ENCODE data around the gene ZNF35. TPM values are rescaled to one million over a fixed set of nuclear protein-coding genes. Genes with fewer than 3 reads are reported as not detected.

ZNF35 gene
- 3.6 and 8.3 TPM in 2 replicates for total RNA-seq

GRCh38 chr3:44648564-44649229 is at the start of gene ZNF35:
Gene ZNF35, plus strand, starts transcription at chr3:44648732. Its CDS starts 2,336 bp downstream, at chr3:44651068.
- DNase-seq (ENCODE audit: low read depth) = peak; percentile 56

DNA sequence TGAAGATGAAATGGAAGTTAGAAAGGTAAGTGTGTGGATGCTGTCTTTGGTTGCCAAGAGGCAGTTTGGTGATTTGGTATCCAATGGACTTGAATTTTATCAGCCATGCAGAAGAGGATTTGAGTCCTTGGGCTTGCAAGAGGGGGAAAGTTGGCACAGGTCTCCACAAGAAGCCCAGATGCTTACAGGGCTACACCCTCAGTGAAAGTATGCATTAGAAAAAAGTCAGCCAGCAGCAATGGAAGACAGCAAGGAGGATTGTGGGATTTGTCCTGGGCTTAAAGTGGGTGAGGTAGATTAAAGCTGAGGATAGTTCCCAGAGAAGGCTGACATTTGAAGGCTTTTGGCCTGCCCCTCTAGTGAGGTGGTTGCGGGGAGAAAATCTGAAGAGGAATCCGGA is 46.8 kb upstream of the ZNF35 start:
- no peak for TF ChIP-seq CTCF (conservative IDR thresholded peaks at IDR 0.05; ENCODE audit: low read depth, low read length)
- DNase-seq (ENCODE audit: low read depth) = no peak
- no peak overlapping the region for H3K4me3 ChIP-seq (ENCODE audit: low read depth, low read length)

More at GRCh38 chr3:44648564-44649229, at the start of gene ZNF35:
- peak within 1 kb of the TSS; percentile 78 for H3K4me3 ChIP-seq (ENCODE audit: low read depth, low read length)
- TF ChIP-seq CTCF (conservative IDR thresholded peaks at IDR 0.05; ENCODE audit: low read depth, low read length) = no peak

DNA sequence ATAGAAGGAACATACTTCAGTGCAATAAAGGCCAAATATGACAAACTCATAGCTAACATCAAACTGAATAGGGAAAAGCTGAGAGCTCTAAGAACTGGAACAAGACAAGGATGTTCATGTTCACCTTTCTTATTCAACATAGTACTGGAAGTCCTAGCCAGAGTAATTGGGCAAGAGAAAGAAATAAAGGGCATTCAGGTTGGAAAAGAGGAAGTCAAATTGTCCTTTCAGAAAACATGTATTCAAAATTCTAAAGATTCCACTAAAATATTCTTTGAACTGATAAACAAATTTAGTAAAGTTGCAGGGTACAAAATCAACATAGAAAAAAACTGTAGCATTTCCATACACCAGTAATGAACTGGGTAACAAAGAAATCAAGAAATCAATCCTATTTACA is 35.9 kb upstream of the ZNF35 start:
- DNase-seq (ENCODE audit: low read depth) = no peak
- H3K4me3 ChIP-seq (ENCODE audit: low read depth, low read length) = no peak overlapping the region
- TF ChIP-seq CTCF (conservative IDR thresholded peaks at IDR 0.05; ENCODE audit: low read depth, low read length) = no peak

DNA sequence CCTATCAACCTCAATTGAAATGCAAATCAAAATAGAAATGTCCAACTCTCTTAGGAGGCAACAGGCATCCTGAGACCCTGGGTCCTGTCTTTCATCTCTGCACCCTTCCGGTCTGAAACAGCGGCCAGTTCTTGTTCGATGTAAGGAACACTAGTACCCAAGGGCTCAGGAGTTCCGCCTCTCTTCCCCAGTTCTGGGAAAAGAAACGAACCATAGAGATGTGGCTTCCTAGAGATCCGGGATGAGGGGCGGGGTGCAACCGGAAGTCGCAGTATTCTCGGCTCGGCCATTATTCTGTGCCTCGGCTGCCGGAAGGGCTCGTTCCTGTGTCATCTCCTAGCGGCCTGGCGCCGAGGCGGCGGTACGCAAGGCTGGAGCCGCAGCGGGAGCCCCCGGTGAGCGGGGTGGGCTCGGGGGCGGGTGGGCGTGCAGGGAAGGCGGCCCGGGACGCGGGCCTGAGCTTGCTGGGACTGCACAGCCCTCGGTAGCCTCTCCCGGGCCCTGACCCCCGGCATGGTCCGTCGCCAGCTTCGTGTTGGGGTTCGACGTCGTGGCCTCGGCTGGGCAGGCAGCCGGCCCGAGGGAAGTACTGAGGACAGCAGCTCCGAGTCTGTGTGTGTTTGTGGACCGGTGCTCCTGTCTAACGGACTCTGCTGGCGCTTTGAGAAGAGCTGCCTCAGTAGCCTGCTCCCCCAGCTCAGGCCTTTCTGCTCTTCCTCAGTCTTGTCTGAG is 23.6 kb upstream of the ZNF35 start, which contains the start of gene ZNF197:
ZNF197 (plus strand) TSS at position 288 of the 732 bp plus-strand sequence. CDS start 4,119 bp downstream, outside the sequence.
- peak; percentile 38 for DNase-seq (ENCODE audit: low read depth)
- peak within 1 kb of the TSS; percentile 75 for H3K4me3 ChIP-seq (ENCODE audit: low read depth, low read length)
- no peak for TF ChIP-seq CTCF (conservative IDR thresholded peaks at IDR 0.05; ENCODE audit: low read depth, low read length)

DNA sequence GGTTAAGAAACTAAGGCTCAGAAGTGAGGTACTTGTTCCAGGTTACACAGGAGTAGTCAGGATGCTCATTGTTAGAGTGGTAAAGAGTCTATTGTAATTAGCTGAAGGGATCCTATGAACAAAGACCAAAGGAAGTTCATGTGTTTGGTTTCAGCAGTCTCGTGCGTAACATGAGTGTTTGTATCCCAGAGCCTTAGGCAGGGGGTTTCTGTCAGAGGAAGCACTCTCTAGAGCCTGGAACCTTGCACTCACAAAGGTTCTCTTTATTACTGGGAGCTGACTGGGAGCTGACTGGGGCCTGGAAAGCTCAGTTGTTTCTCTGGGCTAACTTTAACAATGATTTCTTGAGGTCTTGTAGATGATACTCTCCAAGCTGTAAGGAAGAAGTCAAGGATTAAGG is 19.8 kb upstream of the ZNF35 start:
- no peak for DNase-seq (ENCODE audit: low read depth)
- no peak for TF ChIP-seq CTCF (conservative IDR thresholded peaks at IDR 0.05; ENCODE audit: low read depth, low read length)
- no peak overlapping the region for H3K4me3 ChIP-seq (ENCODE audit: low read depth, low read length)

- no peak overlapping the region for H3K4me3 ChIP-seq (ENCODE audit: low read depth, low read length)
- no peak for TF ChIP-seq CTCF (conservative IDR thresholded peaks at IDR 0.05; ENCODE audit: low read depth, low read length)
- no peak for DNase-seq (ENCODE audit: low read depth)
These were observed 16.3 kb upstream of the ZNF35 start for GRCh38 chr3:44632193-44632592.
